Peyer's patch (tissue), 4 donors: ENCODE measurements around the gene COG5.

Experiments
- CTCF ChIP-seq, 6 experiments: fragments of 450-650 bp in 4 of 6; fragments of 200-600 bp in 2 of 6; sonication (generic) in 1 of 6; IDR thresholded peaks; one replicate each; pipeline ENCODE4 v1.5.1; 2017 to 2019; ENCODE audit warnings: antibody characterized with exemption in 6 of 6, mild to moderate bottlenecking in 3 of 6, moderate library complexity in 1 of 6
- POLR2A ChIP-seq, 2 donors: fragments of 450-650 bp; IDR thresholded peaks; one replicate each; pipeline ENCODE4 v1.5.1; 2017; ENCODE audit warnings: antibody characterized with exemption in 2 of 2, mild to moderate bottlenecking in 2 of 2, moderate library complexity in 2 of 2

GRCh38 chr7:107584716-107585115 lies 21.0 kb upstream of the COG5 start:
- TF ChIP-seq CTCF (IDR thresholded peaks at IDR 0.05) (no peak), POLR2A (IDR thresholded peaks at IDR 0.05) (no peak)
